OCI-LY3 (cell line): ENCODE measurements around the gene ASTN2.

Experiments used
- H2AFZ ChIP-seq: fragments of 200-600, 300-600 bp; shearing (Covaris generic); 2 replicates; pipeline ENCODE4 v1.6.0; 2014; ENCODE audit warnings: antibody characterized with exemption, low read depth, low read length
- H3K27ac ChIP-seq: fragments of 200-600, 300-600 bp; sonication (generic); 2 replicates; pipeline ENCODE4 v1.5.1; 2014; ENCODE audit warnings: mild to moderate bottlenecking, low read length, moderate library complexity, mixed read lengths
- H3K27me3 ChIP-seq: fragments of 200-600, 300-600 bp; sonication (generic); 2 replicates; pipeline ENCODE4 v1.6.1; 2014; ENCODE audit warnings: low read depth, low read length, mixed read lengths
- H3K36me3 ChIP-seq: fragments of 200-600, 300-600 bp; sonication (generic); replicated peaks from 2 replicates; pipeline ENCODE3; 2014; ENCODE audit warnings: low read depth, low read length, mixed read lengths
- H3K4me1 ChIP-seq: fragments of 300-600, 200-600 bp; sonication (generic); 2 replicates; pipeline ENCODE4 v1.6.1; 2014; ENCODE audit warnings: low read length, mixed read lengths
- H3K4me2 ChIP-seq: fragments of 200-600, 300-600 bp; sonication (generic); 2 replicates; pipeline ENCODE4 v1.6.1; 2014; ENCODE audit warnings: low read length, mixed read lengths
- H3K4me3 ChIP-seq: fragments of 300-600, 200-600 bp; sonication (generic); 2 replicates; pipeline ENCODE4 v1.5.1; 2014; ENCODE audit warnings: antibody characterized with exemption, mild to moderate bottlenecking, low read length, moderate library complexity
- H3K79me2 ChIP-seq: fragments of 300-600, 200-600 bp; shearing (Covaris generic); 2 replicates; pipeline ENCODE4 v1.6.1; 2014; ENCODE audit warnings: mild to moderate bottlenecking, low read length, mixed read lengths
- H3K9ac ChIP-seq: fragments of 300-600, 200-600 bp; shearing (Covaris generic); 2 replicates; pipeline ENCODE4 v1.6.0; 2014; ENCODE audit warnings: mild to moderate bottlenecking, low read length, moderate library complexity
- H3K9me3 ChIP-seq: fragments of 200-600, 300-600 bp; shearing (Covaris generic); 2 replicates; pipeline ENCODE4 v1.6.1; 2014; ENCODE audit warnings: low read length, mixed read lengths; ENCODE audit not compliant: insufficient read depth
- H4K20me1 ChIP-seq: fragments of 200-600, 300-600 bp; sonication (generic); 2 replicates; pipeline ENCODE4 v1.6.1; 2016; ENCODE audit warnings: low read length, mixed read lengths; ENCODE audit not compliant: insufficient read depth
- CTCF ChIP-seq: fragments of 200-600, 300-600 bp; sonication (generic); IDR thresholded peaks from 2 replicates; pipeline ENCODE4 v1.5.1; 2014; ENCODE audit warnings: antibody characterized with exemption, low read length, low read depth
- EZH2phosphoT487 ChIP-seq: fragments of 200-600 bp; shearing (Covaris generic); IDR thresholded peaks from 2 replicates; pipeline ENCODE4 v1.6.1; 2018; ENCODE audit warnings: antibody characterized with exemption, mixed run types, low read depth

ASTN2 gene

GRCh38 chr9:117149996-117150395, 264.9 kb downstream of the ASTN2 start:
- no peak overlapping the region for H3K9ac ChIP-seq

GRCh38 chr9:117145811-117146490, 268.9 kb downstream of the ASTN2 start:
- no peaks in the 10 kb centered on the region for H3K4me1 ChIP-seq
- no peak overlapping the region for H3K4me2 ChIP-seq
- H3K9ac ChIP-seq: no peak overlapping the region
- H3K9me3 ChIP-seq: no peaks in the 10 kb centered on the region
- no peak overlapping the region for H3K4me3 ChIP-seq
- TF ChIP-seq CTCF (no peak), EZH2phosphoT487 (no peak)
- no peaks in the 10 kb centered on the region for H4K20me1 ChIP-seq
- no peaks in the 10 kb centered on the region for H3K79me2 ChIP-seq
- no peaks in the 10 kb centered on the region for H3K36me3 ChIP-seq
- H3K27ac ChIP-seq: no peak overlapping the region
- no peak overlapping the region for H2AFZ ChIP-seq
- H3K27me3 ChIP-seq: peaks cover 6% of the 10 kb centered on the region; the same call in 1 of the 2 replicates

More at GRCh38 chr9:117149996-117150395, 264.9 kb downstream of the ASTN2 start:
- Histone ChIP-seq H3K4me1 (no peaks in the 10 kb centered on the region), H3K4me3 (no peak overlapping the region), H3K27ac (no peak overlapping the region), H3K9me3 (no peaks in the 10 kb centered on the region), H3K4me2 (no peak overlapping the region), H4K20me1 (no peaks in the 10 kb centered on the region), H3K27me3 (peaks cover 3% of the 10 kb centered on the region; the same call in 1 of the 2 replicates), H3K36me3 (no peaks in the 10 kb centered on the region), H2AFZ (no peak overlapping the region), H3K79me2 (no peaks in the 10 kb centered on the region)
- TF ChIP-seq CTCF (no peak), EZH2phosphoT487 (no peak)

- no peak overlapping the region for H3K4me3 ChIP-seq
- H3K4me2 ChIP-seq: no peak overlapping the region
- no peaks in the 10 kb centered on the region for H4K20me1 ChIP-seq
- H2AFZ ChIP-seq: no peak overlapping the region
- H3K27ac ChIP-seq: no peak overlapping the region
- H3K9ac ChIP-seq: no peak overlapping the region
- peaks cover 6% of the 10 kb centered on the region; the same call in 1 of the 2 replicates for H3K27me3 ChIP-seq
- no peaks in the 10 kb centered on the region for H3K36me3 ChIP-seq
- TF ChIP-seq EZH2phosphoT487: no peak
- no peaks in the 10 kb centered on the region for H3K9me3 ChIP-seq
- H3K79me2 ChIP-seq: no peaks in the 10 kb centered on the region
- no peaks in the 10 kb centered on the region for H3K4me1 ChIP-seq
Observed at GRCh38 chr9:117145081-117145480, 269.8 kb downstream of the ASTN2 start.

GRCh38 chr9:117138231-117138630, 276.6 kb downstream of the ASTN2 start:
- Histone ChIP-seq H3K9me3 (no peaks in the 10 kb centered on the region), H2AFZ (no peak overlapping the region), H4K20me1 (no peaks in the 10 kb centered on the region), H3K4me1 (no peaks in the 10 kb centered on the region), H3K27me3 (peaks cover 15% of the 10 kb centered on the region; the same call in 1 of the 2 replicates), H3K79me2 (no peaks in the 10 kb centered on the region), H3K36me3 (no peaks in the 10 kb centered on the region), H3K9ac (no peak overlapping the region), H3K27ac (no peak overlapping the region), H3K4me2 (no peak overlapping the region), H3K4me3 (no peak overlapping the region)
- TF ChIP-seq EZH2phosphoT487 (no peak), CTCF (no peak)
